ENCODE data around the gene APOBEC3H.
"Not testable (repeated sequence)": the region's sequence is repeated elsewhere in the genome, so short reads cannot be mapped to it uniquely, and the experiment has no call there.

The APOBEC3H gene

DNA sequence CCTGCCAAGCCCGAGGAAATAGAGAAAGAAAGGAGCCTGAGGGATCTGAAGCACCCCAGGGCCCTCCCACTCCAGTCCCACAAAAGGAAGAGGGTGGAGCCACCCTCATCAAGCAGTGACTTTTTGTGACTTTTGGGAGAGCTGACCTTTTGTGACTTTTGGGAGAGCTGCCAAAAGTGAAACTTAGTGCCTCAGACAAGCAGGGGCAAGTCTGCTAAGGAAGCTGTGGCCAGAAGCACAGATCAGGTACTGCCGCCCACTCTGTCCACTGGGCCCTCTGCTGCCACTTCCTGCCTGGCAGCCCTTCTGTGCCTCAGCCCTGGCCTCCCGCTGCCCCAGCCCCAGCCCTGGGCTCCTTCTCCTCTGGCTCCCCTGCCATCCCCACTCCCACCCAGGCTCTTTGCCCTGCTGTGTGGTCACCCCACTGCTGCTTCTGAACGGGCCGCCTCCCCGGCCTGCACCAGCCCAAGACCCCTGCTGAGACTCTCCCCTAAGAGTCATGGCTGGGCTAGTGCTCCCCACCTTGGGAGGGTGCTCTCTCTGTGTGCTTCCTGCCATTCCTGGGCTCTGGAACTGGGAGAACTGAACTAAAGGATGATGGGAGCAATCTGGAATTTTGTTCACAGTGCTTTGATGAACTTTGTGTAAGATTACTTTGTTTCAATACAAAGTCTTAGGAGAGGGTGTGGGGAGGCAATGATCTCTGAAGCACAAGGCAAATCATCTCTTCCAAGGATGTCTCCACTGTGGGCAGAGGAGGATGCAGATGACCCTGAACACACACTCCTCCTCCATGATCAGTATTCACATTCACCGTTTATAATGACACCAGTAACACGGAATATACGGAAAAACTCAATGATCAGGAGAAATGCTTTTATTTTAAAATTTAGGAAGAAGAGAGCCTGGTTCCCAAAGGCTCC, at the start of gene APOBEC3H:
APOBEC3H (plus strand) TSS at position 147 of the 923 bp plus-strand sequence. CDS start 3,035 bp downstream, outside the sequence.
- no peak for DNase-seq

DNA sequence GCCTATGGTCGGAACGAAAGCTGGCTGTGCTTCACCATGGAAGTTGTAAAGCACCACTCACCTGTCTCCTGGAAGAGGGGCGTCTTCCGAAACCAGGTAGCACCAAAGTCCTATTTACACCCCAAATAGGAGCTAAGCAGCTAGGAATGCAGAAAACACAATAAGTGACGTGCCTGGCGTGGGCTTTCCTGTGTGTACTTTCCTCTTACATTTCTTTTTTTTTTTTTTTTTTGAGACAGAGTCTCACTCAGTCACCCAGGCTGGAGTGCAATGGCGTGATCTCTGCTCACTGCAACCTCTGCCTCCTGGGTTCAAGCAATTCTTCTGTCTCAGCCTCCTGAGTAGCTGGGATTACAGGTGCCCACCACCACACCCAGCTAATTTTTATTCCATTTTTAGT, 47.6 kb upstream of the APOBEC3H start:
- DNase-seq: not testable (repeated sequence)

DNA sequence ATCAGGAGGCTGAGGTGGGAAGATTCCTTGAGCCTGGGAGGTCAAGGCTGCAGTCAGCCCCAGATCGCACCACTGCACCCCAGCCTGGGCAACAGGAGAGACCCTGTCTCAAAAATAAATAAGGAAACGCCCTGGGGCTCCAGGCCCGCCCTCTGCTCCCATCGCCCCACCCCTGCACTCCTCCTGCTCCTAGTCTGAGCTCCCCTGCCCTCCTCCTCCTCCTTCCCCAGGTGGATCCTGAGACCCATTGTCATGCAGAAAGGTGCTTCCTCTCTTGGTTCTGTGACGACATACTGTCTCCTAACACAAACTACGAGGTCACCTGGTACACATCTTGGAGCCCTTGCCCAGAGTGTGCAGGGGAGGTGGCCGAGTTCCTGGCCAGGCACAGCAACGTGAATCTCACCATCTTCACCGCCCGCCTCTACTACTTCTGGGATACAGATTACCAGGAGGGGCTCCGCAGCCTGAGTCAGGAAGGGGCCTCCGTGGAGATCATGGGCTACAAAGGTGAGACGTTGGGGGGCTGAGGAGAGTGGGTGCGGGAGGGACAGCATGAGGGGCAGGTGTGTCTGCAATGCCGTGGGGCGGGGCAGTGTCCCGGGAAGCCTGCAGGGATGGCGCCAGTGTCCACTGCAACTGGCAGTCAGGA, 45.1 kb upstream of the APOBEC3H start:
- not testable (repeated sequence) for DNase-seq

DNA sequence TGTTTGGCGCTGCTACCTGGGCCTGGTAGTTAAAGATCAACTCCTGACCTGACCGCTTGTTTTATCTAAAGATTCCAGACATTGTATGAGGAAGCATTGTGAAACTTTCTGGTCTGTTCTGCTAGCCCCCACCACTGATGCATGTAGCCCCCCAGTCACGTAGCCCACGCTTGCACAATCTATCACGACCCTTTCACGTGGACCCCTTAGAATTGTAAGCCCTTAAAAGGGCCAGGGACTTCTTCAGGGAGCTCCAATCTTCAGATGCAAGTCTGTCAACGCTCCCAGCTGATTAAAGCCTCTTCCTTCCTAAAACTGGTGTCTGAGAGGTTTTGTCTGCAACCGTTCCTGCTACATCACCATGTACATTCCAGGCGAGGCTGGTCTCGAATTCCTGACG, 41.4 kb upstream of the APOBEC3H start:
- DNase-seq: no peak

DNA sequence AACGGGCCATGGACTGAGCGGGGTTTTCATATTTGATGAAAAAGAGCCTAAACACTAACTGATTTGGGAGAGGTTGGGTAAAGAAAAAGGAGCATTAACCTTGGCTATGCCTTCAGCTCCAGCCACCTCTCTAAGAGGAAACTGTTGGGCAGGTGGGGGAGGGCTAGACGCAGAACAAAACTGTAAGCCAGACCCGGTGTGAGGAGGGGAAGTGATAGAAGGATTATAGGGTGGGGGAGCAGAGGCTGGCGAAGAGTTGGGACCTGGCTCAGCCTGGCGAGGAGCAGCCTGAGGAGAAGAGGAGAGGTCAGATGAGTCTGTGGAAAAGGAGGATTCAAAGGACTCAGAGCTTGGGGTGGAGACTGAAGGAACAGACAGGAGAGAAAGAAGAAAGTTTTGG, 35.8 kb upstream of the APOBEC3H start:
- not testable (repeated sequence) for DNase-seq

DNA sequence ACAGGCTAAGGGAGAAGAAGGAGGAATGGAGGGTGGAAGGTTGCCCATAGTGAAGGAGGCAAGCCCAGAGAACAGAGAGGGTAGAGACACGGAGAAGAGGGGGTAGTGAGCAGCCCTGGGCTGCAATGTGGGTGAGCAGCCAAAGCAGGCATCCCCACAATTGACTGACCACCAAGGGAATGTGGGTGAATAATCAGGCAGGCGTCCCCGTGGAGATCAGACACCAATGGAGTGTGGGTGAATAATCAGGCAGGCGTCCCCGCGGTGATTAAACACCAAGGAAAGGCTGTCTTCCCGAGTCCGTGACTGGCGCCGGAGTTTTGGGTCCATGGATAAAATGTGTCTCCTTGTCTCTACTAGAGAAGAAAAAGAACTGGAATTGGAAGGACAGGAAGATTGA, 35.1 kb upstream of the APOBEC3H start:
- not testable (repeated sequence) for DNase-seq

DNA sequence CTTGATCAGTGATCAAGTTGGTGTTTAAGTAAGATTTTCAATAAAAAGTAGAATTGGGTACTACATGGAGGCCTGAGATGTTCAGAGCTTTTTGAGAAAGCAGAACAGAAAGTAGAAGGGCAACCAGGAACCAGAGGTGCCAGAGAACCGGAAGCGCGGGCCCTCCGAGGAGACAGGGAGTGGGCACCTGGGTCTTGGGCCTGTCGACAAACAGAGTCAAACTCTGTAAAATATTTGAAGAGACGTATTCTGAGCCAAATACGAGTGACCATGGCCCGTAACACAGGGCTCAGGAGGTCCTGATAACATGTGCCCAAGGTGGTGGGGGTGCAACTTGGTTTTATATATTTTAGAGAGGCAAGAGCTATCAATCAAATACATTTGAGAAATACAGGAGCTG, 33.1 kb upstream of the APOBEC3H start:
- DNase-seq: not testable (repeated sequence)

DNA sequence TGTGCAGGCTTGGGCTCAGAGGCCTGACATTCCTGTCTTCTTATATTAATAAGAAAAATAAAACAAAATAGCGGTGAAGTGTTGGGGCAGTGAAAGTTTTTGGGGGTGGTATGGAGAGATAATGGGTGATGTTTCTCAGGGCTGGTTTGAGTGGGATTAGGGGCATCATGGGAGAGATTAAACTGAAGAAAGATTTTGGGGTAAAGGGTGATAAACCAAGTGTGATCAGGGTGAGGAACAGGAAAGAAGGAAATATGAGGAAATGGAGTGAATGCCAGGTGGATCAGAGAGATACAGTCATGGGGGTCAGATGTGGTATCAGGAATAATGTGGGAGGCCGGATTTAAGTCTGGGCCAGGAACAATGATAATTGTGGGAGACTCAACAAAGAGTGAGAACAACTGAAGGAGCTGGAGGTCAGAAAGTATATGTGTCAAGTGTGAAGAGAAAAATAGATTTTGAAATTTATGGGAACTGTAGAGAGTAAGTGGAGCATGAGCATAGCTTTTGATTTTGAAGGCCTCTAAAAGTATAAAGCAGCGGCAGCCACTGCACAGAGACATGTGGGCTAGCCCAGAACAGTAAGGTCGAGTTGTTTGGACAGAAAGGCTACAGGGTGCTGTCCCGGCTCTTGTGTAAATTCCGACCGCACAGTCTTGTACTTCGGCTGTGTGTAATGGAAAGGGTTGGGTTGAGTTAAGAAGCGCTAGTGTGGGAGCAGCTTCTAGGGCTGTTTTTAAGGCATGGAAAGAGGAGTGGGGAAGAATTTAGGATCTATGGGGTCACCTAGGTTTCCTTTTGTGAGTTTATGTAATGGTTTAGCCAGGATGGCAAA, 30.4 kb upstream of the APOBEC3H start:
- DNase-seq: not testable (repeated sequence)

DNA sequence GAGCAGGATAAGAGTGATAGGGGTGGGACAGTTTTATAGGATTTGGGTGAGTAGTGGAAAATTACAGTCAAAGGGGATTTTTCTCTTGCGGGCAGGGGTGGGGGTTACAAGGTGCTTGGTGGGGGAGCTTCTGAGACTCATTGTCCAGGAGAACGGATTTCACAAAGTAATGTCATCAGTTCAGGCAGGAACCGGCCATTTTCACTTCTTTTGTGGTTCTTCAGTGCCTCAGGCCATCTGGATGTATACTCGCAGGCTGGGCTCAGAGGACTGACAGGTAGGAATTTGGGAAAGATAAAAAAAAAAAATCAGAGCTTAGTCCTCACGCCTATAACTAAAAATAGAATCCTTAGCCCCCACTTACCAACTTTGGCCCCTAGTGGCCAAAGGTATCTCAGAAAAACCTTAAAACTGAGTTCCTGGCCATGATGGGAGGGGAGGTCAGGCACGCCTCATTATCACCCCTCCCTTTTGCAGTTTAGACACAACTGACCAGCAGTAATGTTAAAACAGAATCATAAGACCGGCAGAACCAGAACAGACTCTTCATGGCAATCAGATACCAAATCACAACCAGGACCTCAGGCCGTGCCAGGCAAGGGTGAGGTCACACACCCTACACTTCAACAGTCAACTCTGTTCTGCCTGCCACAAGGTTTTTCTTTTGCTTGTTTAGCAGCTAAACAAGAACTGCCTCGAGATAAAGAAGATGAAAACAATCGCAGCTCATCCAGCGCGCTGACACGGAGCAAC, 28.8 kb upstream of the APOBEC3H start:
- DNase-seq: no peak

DNA sequence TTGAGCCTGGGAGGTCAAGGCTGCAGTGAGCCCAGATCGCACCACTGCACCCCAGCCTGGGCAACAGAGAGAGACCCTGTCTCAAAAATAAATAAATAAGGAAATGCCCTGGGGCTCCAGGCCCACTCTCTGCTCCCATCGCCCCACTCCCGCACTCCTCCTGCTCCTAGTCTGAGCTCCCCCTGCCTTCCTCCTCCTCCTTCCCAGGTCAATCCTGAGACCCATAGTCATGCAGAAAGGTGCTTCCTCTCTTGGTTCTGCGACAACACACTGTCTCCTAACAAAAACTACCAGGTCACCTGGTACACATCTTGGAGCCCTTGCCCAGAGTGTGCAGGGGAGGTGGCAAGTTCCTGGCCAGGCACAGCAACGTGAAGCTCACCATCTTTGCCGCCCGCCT, 26.9 kb upstream of the APOBEC3H start:
- no peak for DNase-seq

DNA sequence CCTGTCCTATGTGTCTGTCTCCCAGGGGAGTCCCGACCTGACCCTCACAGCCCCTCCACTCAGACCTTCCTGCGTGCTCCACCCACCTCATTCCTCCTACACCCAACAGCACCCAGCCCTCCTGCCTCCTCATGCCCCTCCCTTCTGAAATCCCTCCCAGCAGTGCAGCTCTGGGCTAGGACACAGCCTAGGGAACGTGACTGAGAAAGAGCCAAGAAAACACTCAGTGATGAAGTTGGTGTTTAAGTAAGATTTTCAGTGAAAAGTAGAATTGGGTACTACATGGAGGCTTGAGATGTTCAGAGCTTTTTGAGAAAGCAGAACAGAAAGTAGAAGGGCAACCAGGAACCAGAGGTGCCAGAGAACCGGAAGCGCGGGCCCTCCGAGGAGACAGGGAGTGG, 24.5 kb upstream of the APOBEC3H start:
- not testable (repeated sequence) for DNase-seq

DNA sequence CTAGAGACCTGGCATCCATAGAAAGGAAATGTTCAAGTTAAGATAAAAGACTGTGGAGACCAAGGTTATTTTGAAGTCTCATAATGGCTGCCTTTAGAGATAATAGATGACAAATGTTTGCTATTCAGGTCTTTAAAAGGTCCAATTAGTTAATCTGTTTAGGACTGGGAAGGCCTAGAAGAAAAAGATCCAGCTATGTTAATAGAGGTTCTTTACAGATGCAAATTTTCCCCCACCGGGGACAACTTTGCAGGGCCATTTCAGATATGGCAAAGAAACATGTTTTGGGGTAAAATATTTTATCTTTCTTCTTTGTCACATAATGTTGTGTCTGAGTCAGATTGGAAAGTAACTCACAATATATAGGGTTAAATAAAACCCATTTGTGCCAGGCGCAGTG, 23.1 kb upstream of the APOBEC3H start:
- no peak for DNase-seq

DNA sequence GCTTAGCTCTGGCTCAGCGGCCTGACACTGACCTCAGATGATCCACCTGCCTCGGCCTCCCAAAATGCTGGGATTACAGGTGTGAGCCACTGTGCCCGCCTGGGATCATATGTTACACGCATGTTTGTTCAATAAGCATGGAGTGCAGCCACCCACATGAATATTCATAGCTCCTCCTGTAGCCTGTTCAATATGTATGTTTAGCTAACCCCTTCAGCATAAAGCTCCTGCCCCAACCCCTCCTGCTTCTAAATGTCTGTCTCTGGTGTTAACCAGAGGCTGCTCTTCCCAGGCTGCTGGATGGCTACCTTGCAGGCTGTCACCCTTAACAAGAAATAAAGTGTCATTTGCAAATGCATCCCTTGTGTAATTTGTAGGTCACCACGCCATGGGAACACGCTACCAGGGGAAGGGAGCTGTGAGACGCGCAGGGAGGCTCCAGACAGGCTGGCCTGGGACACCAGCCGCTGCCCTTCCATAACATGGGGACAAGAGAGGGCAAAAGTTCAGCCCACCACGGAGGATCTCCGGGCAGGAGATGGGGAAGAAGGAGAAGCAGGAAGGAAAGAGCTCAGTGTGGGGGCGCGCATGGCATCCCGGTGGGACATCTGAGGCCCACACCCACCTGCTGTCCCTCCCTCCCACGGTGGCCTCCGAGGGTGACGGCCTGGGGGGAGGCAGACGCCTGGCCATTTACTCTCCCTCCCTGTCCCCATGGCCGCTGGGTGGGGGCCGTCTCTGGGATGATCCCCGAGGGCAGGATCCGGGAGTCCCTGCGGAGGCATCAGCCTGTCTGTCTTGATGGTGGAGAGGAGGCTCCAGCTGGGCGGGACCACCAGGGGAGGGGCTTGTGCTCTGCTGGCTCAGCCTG, 20.7 kb upstream of the APOBEC3H start:
- DNase-seq: not testable (repeated sequence)

DNA sequence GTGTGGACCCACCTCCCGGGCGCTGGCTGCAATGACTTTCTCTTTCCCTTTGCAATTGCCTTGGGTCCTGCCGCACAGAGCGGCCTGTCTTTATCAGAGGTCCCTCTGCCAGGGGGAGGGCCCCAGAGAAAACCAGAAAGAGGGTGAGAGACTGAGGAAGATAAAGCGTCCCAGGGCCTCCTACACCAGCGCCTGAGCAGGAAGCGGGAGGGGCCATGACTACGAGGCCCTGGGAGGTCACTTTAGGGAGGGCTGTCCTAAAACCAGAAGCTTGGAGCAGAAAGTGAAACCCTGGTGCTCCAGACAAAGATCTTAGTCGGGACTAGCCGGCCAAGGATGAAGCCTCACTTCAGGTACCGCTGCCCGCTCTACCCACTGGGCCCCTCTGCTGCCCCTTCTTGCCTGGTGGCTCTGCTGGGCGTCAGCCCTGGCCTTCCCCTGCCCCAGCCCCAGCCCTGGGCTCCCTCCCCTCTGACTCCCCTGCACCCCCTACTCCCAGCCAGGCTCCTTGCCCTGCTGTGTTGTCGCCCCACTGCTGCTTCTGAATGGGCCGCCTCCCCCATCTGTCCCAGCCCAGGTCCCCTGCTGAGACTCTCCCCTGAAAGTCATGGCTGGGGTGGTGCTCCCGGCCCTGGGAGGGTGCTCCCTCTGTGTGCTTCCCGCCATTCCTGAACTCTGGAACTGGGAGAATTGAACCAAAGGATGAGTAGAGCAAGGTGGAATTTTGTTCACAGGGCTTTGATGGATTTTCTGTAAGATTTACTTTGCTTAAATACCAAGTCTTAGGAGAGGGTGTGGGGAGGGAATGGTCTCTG, 19.8 kb upstream of the APOBEC3H start, which contains the start of gene APOBEC3G:
APOBEC3G (plus strand) TSS at position 250 of the 815 bp plus-strand sequence; CDS start at position 337, 87 bp downstream.
- DNase-seq: not testable (repeated sequence)

DNA sequence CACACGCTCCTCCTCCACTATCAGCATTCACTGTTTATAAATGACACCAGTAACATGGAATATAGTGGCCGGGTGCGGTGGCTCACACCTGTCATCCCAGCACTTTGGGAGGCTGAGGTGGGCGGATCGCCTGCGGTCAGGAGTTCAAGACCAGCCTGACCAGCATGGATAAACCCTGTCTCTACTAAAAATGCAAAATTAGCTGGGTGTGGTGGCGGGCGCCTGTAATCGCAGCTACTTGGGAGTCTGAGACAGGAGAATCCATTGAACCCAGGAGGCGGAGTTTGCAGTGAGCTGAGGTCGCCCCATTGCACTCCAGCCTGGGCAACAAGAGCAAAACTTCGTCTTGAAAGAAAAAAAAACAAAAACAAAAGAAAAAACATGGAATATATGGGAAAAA, 19.1 kb upstream of the APOBEC3H start:
- not testable (repeated sequence) for DNase-seq

DNA sequence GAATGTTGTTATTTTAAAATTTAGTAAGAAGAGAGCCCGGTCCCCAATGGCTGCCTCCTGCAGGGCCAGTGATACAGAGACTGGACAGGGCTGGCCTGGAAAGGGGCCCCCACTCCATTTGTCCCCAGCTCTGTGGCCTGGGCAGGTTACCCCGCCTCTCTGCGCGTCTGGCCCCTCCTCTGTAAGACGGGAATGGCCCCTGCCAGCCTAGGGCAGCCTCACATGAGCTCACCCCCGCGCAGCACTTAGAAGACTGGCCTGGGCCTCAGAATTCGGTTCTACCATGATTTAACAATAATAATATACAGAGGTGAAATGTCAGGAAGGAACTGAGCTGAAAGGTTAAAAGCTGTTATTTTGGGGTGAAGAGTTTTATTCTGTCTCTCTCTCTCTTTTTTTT, 18.7 kb upstream of the APOBEC3H start:
- DNase-seq: no peak

DNA sequence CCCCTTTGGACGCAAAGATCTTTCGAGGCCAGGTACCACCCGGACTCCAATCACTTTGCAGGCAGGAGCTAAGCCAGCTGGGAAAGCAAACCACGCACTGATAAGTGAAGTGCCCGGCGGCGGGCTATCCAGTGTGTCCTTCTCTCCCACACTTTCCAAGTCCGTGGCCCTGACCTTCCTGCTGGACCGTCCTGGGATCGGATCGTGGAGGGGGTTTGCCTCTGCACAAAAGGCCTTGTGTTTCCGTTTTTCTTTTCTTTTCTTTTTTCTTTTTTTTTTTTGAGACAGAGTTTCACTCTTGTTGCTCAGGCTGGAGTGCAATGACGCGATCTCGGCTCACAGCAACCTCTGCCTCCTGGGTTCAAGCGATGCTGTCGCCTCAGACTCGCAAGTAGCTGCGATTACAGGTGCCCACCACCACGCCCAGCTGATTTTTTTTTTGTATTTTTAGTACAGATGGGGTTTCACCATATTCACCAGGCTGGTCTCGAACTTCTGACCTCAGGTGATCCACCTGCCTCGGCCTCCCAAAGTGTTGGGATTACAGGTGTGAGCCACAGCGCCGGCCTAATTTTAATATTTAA, 17.9 kb upstream of the APOBEC3H start:
- DNase-seq: not testable (repeated sequence)

DNA sequence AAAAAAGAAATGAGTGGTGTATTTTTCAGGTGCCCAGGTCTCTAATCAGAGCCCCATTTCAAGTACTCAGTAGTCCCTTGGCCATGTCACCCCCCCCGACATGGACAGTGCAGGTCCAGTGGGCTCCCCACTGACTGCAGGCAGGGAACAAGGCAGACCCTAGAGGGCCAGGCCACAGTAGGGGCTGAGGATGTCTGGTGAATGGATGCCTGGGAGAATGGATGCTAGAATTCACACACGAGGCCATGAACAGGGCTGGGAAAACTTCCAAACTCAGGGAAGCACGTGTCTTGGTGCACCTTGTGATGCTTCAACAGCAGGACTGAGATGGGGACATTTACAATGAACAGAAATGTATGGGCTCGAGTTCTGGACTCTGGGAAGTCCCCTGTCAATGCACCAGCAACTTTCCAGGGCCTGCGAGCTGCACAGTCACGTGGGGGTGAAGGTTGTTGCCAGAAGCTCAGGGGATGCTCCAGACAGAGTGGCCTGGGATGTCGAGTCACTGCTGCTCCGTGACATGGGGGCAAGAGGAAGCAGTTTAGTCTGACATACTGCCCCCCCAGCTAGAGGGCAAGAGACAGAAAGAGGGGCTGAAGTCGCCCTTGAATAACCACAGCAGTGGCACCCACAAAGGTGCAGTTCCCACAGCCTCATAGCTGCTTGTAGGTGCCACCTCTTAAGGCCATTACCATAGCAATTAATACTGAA, 16.8 kb upstream of the APOBEC3H start:
- DNase-seq: no peak

DNA sequence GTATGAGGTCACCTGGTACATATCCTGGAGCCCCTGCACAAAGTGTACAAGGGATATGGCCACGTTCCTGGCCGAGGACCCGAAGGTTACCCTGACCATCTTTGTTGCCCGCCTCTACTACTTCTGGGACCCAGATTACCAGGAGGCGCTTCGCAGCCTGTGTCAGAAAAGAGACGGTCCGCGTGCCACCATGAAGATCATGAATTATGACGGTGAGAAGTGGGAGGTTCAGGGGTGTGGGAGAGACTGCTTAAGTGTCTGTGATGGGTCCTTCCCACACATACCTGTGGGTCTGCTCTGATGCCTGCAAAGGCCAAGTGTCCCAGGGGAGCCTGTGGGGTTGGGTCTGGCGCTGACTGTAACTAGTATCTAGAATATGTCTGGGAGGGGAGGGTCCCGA, 16.0 kb upstream of the APOBEC3H start:
- no peak for DNase-seq

All from KG1 (cell line).